ENCODE results near the gene PLEKHG2. TPM values are rescaled to one million over a fixed set of nuclear protein-coding genes. Genes with fewer than 3 reads are reported as not detected.

PLEKHG2 gene
- polyA plus RNA-seq, 1 experiment, result 20.6 TPM

- POLR2A ChIA-PET, result interaction anchor here (0.6 to 1.1 kb wide), 2 partner anchors 10 to 35 kb away, joined by 3 read pairs; no protein-coding TSS in a partner anchor
- DNase-seq (ENCODE audit: low read depth), result no peak
- TF ChIP-seq, protein P1, sequence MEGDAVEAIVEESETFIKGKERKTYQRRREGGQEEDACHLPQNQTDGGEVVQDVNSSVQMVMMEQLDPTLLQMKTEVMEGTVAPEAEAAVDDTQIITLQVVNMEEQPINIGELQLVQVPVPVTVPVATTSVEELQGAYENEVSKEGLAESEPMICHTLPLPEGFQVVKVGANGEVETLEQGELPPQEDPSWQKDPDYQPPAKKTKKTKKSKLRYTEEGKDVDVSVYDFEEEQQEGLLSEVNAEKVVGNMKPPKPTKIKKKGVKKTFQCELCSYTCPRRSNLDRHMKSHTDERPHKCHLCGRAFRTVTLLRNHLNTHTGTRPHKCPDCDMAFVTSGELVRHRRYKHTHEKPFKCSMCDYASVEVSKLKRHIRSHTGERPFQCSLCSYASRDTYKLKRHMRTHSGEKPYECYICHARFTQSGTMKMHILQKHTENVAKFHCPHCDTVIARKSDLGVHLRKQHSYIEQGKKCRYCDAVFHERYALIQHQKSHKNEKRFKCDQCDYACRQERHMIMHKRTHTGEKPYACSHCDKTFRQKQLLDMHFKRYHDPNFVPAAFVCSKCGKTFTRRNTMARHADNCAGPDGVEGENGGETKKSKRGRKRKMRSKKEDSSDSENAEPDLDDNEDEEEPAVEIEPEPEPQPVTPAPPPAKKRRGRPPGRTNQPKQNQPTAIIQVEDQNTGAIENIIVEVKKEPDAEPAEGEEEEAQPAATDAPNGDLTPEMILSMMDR (IDR thresholded peaks at IDR 0.05; ENCODE audit: insufficient read depth, low read depth, low read length), result no peak
- peak overlapping the region; percentile 86 for H3K4me3 ChIP-seq (ENCODE audit: low read depth, low read length)
- no peaks in the 10 kb centered on the region for H3K27me3 ChIP-seq (ENCODE audit: control insufficient read depth, insufficient read depth, low read length)
- CTCF ChIA-PET, result interaction anchor here (0.6 to 3.7 kb wide), 4 partner anchors 10 to 439 kb away, joined by 3 to 48 read pairs (median 3); no protein-coding TSS in a partner anchor
- H3K36me3 ChIP-seq (ENCODE audit: control insufficient read depth, insufficient read depth, low read length), result peaks cover 10% of the 10 kb centered on the region
Observed at GRCh38 chr19:39407660-39408391, 4.6 kb upstream of the PLEKHG2 start.

GRCh38 chr19:39408392-39409207 lies 3.9 kb upstream of the PLEKHG2 start:
- POLR2A ChIA-PET, result interaction anchor here (0.6 to 1.1 kb wide), 3 partner anchors 10 to 36 kb away, joined by 3 read pairs; no protein-coding TSS in a partner anchor
- TF ChIP-seq, protein P1 (IDR thresholded peaks at IDR 0.05; ENCODE audit: insufficient read depth, low read depth, low read length), result no peak

GRCh38 chr19:39409208-39410016 lies 3.1 kb upstream of the PLEKHG2 start:
- ChIA-PET CTCF (interaction anchor here (0.5 to 3.7 kb wide), 3 partner anchors 12 to 142 kb away, joined by 3 to 48 read pairs (median 3); no protein-coding TSS in a partner anchor), POLR2A (interaction anchor here (0.6 to 1.0 kb wide), 2 partner anchors 11 to 121 kb away, joined by 3 to 13 read pairs; no protein-coding TSS in a partner anchor)
- peak overlapping the region; percentile 86 for H3K4me3 ChIP-seq (ENCODE audit: low read depth, low read length)
- TF ChIP-seq, protein P1 (IDR thresholded peaks at IDR 0.05; ENCODE audit: insufficient read depth, low read depth, low read length), result 0 out of 2 replicates have a peak, but pooled peaks have one; percentile 13
- DNase-seq (ENCODE audit: low read depth), result no peak
- no peaks in the 10 kb centered on the region for H3K27me3 ChIP-seq (ENCODE audit: control insufficient read depth, insufficient read depth, low read length)
- peaks cover 10% of the 10 kb centered on the region for H3K36me3 ChIP-seq (ENCODE audit: control insufficient read depth, insufficient read depth, low read length)

More at GRCh38 chr19:39408392-39409207, 3.9 kb upstream of the PLEKHG2 start:
- no peak for DNase-seq (ENCODE audit: low read depth)
- Histone ChIP-seq H3K36me3 (ENCODE audit: control insufficient read depth, insufficient read depth, low read length) (peaks cover 10% of the 10 kb centered on the region), H3K4me3 (ENCODE audit: low read depth, low read length) (peak overlapping the region; percentile 86), H3K27me3 (ENCODE audit: control insufficient read depth, insufficient read depth, low read length) (no peaks in the 10 kb centered on the region)
- CTCF ChIA-PET, result interaction anchor here (0.5 to 3.7 kb wide), 5 partner anchors 11 to 440 kb away, joined by 3 to 48 read pairs (median 3); no protein-coding TSS in a partner anchor

DNA sequence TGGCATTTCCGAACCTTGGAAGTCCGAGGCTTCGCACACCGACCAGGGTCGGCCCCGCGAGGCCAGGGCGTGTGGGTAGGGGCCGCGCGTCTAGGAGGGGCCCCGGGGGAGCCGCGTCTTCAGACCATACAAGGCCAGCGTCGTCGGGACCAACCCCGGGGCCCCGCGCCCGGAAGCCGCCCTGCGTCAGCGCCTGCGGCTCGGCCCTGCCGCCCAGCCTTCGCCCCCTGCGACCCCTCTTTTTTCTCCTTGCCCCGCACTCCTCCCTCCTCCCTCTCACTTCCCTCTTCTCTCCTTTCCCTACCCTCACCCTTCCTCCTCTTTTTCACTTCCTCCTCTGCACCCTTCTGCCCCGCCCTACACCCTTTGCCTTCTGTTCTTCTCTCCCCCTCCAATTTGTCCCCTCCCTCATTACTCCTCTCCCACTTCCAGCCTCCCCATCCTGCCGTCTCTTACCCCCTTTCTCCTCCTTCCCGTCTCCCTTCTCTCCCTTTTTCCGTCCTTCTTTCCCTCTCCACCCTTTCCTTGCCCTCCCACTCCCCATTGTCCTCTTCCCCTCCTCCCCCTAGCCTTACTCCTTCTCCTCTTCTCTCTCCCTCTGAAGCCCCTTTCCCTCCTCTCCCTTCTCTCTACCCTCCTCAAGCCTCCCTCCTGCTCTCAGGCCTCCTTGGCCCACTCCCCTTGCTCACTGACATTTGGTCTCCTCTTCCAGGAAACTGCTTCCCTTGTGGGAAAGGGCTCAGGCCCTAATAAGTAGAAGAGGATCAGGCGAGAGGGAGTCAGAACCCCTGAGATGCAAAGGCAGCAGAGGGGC lies 2.2 kb upstream of the PLEKHG2 start:
- CTCF ChIA-PET, result interaction anchor here (3.7 kb wide), 1 partner anchor 13 kb away, joined by 48 read pairs; no protein-coding TSS in a partner anchor

More for the DNA sequence above, 2.2 kb upstream of the PLEKHG2 start:
- no peaks in the 10 kb centered on the region for H3K27me3 ChIP-seq (ENCODE audit: control insufficient read depth, insufficient read depth, low read length)
- H3K4me3 ChIP-seq (ENCODE audit: low read depth, low read length), result peak overlapping the region; percentile 86
- POLR2A ChIA-PET, result interaction anchor here (1.0 kb wide), 1 partner anchor 12 kb away, joined by 3 read pairs; no protein-coding TSS in a partner anchor
- TF ChIP-seq, protein P1 (IDR thresholded peaks at IDR 0.05; ENCODE audit: insufficient read depth, low read depth, low read length), result no peak
- peaks cover 10% of the 10 kb centered on the region for H3K36me3 ChIP-seq (ENCODE audit: control insufficient read depth, insufficient read depth, low read length)
- no peak for DNase-seq (ENCODE audit: low read depth)
